ENCODE measurements around the gene JAK3. TPM values are rescaled to one million over a fixed set of nuclear protein-coding genes. Genes with fewer than 3 reads are reported as not detected.
A peak's percentile ranks its signal among the peaks of the same experiment; 100 is the strongest.

The JAK3 gene
- total and polyA plus RNA-seq, 2 of the 13 experiments (the other 11 are each of a cell fraction or from before 2014, with no cell fraction given), result 3.4 to 18.6 TPM

- TF ChIP-seq TEAD2 (CRISPR knock-in tag; IDR thresholded peaks at IDR 0.05), result no peak
- 0 out of 2 replicates have a peak, but pooled peaks have one; percentile 15 for TF ChIP-seq RXRA (CRISPR knock-in tag; IDR thresholded peaks at IDR 0.05)
- peak; percentile 77 for TF ChIP-seq ZNF629 (CRISPR knock-in tag; conservative IDR thresholded peaks at IDR 0.05)
- no peak for TF ChIP-seq ZBTB8A (CRISPR knock-in tag; IDR thresholded peaks at IDR 0.05; ENCODE audit: borderline replicate concordance, low read depth)
Observed at GRCh38 chr19:17796838-17797423, 50.9 kb downstream of the JAK3 start (continued).

- CTCF ChIA-PET (ENCODE audit: low intra/inter-chr PET ratio, low total read pairs), result no interaction called here
- peak overlapping the region; percentile 64 to 79 (median 66); a peak in 5 of 6 replicates for H3K4me3 ChIP-seq (replicated peaks in 1 of 3; ENCODE audit: insufficient read depth in 1 of 3, low read depth in 2 of 3, low read length in 3 of 3)
- no peak for FAIRE-seq
- TF ChIP-seq HES4 (CRISPR knock-in tag; IDR thresholded peaks at IDR 0.05; ENCODE audit: borderline replicate concordance), result no peak
- no peak for TF ChIP-seq ZFP90 (CRISPR knock-in tag; IDR thresholded peaks at IDR 0.05; ENCODE audit: borderline replicate concordance)
- peak; percentile 37; the same call in 1 of the 2 replicates for TF ChIP-seq SSRP1 (CRISPR knock-in tag; IDR thresholded peaks at IDR 0.05)
- 0 out of 2 replicates have a peak, but pooled peaks have one; percentile 18 for TF ChIP-seq HMG20A (CRISPR knock-in tag; IDR thresholded peaks at IDR 0.05; ENCODE audit: borderline replicate concordance)
- TF ChIP-seq TBP (CRISPR knock-in tag; IDR thresholded peaks at IDR 0.05), result no peak
- peak; percentile 42; the same call in 1 of the 2 replicates for TF ChIP-seq ZFX (CRISPR knock-in tag; IDR thresholded peaks at IDR 0.05; ENCODE audit: low read depth)
- no peak for TF ChIP-seq NCOA2 (CRISPR knock-in tag; IDR thresholded peaks at IDR 0.05)
- TF ChIP-seq MTA1 (CRISPR knock-in tag; IDR thresholded peaks at IDR 0.05; ENCODE audit: borderline replicate concordance), result 0 out of 2 replicates have a peak, but pooled peaks have one; percentile 33
- TF ChIP-seq ZBTB7B (CRISPR knock-in tag; IDR thresholded peaks at IDR 0.05), result 0 out of 2 replicates have a peak, but pooled peaks have one; percentile 17
- 0 out of 2 replicates have a peak, but pooled peaks have one; percentile 38 for TF ChIP-seq NR2F6 (IDR thresholded peaks at IDR 0.05)
- 0 out of 2 replicates have a peak, but pooled peaks have one; percentile 52 for TF ChIP-seq NR2F6 (CRISPR knock-in tag; IDR thresholded peaks at IDR 0.05)
- TF ChIP-seq SOX13 (IDR thresholded peaks at IDR 0.05), result no peak
- 0 out of 4 replicates have a peak, but pooled peaks of 1 of the 2 experiments have one; percentile 10 for TF ChIP-seq SOX13 (CRISPR knock-in tag; conservative IDR thresholded peaks at IDR 0.05 in 1 of 2, IDR thresholded peaks at IDR 0.05 in 1 of 2)
- TF ChIP-seq, protein P1, sequence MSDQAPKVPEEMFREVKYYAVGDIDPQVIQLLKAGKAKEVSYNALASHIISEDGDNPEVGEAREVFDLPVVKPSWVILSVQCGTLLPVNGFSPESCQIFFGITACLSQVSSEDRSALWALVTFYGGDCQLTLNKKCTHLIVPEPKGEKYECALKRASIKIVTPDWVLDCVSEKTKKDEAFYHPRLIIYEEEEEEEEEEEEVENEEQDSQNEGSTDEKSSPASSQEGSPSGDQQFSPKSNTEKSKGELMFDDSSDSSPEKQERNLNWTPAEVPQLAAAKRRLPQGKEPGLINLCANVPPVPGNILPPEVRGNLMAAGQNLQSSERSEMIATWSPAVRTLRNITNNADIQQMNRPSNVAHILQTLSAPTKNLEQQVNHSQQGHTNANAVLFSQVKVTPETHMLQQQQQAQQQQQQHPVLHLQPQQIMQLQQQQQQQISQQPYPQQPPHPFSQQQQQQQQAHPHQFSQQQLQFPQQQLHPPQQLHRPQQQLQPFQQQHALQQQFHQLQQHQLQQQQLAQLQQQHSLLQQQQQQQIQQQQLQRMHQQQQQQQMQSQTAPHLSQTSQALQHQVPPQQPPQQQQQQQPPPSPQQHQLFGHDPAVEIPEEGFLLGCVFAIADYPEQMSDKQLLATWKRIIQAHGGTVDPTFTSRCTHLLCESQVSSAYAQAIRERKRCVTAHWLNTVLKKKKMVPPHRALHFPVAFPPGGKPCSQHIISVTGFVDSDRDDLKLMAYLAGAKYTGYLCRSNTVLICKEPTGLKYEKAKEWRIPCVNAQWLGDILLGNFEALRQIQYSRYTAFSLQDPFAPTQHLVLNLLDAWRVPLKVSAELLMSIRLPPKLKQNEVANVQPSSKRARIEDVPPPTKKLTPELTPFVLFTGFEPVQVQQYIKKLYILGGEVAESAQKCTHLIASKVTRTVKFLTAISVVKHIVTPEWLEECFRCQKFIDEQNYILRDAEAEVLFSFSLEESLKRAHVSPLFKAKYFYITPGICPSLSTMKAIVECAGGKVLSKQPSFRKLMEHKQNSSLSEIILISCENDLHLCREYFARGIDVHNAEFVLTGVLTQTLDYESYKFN (CRISPR knock-in tag; conservative IDR thresholded peaks at IDR 0.05), result peak; percentile 64
- peak; percentile 55 for TF ChIP-seq TEAD3 (CRISPR knock-in tag; optimal IDR thresholded peaks at IDR 0.05; ENCODE audit: borderline replicate concordance)
Observed at GRCh38 chr19:17796013-17796837, 51.6 kb downstream of the JAK3 start.

More at GRCh38 chr19:17796013-17796837, 51.6 kb downstream of the JAK3 start:
- Histone ChIP-seq H4K20me1 (ENCODE audit: insufficient read depth, low read length) (no peaks in the 10 kb centered on the region), H3K27me3 (ENCODE audit: control insufficient read depth in 1 of 2, insufficient read depth in 2 of 2, low read length in 2 of 2) (peaks cover 0 to 15% of the 10 kb centered on the region in 2 experiments; a peak in 1 of 5 replicates), H2AFZ (ENCODE audit: low read length) (no peak overlapping the region), H3K79me2 (ENCODE audit: insufficient read depth, low read length) (no peaks in the 10 kb centered on the region), H3K4me2 (ENCODE audit: low read depth, low read length) (peak overlapping the region; percentile 75), H3K27ac (ENCODE audit: extremely low read length, insufficient read depth, low read length) (peak overlapping the region; percentile 59), H3K4me1 (ENCODE audit: insufficient read depth, low read length) (peaks cover 55% of the 10 kb centered on the region), H3K9ac (ENCODE audit: insufficient read depth, low read depth, low read length) (peak overlapping the region; percentile 70; the same call in 1 of the 2 replicates), H3K9me3 (ENCODE audit: low read length) (no peaks in the 10 kb centered on the region), H3K36me3 (replicated peaks in 1 of 2; ENCODE audit: control insufficient read depth in 1 of 2, insufficient read depth in 2 of 2, low read length in 2 of 2) (no peaks in the 10 kb centered on the region)
- intact Hi-C loops (cut with micrococcal nuclease; ENCODE audit: unreplicated experiment), result no loop called here
- in situ Hi-C loops (cut with HindIII; ENCODE audit: extremely low pct_ligation_motif_present, low pct_unique_long_range_greater_than_20kb), result loop anchor here (5.0 kb wide), 1 partner anchor 51 kb away; the partner anchor contains the start of gene JAK3
- ATAC-seq (peak; percentile 41), DNase-seq (ENCODE audit: low spot score) (peak; percentile 45)
- BruUV-seq (replicated peaks), result no TSS peak
- WGBS (ENCODE audit: low lambda C conversion rate), result 14% methylated on average over 5 of the region's 6 CpGs
- POLR2A ChIA-PET, result interaction anchor here (1.7 to 3.8 kb wide), 4 partner anchors 8 to 68 kb away, joined by 4 to 24 read pairs (median 6); partner anchors contain the start of genes JAK3 and RPL18A
